Ectodermal cell (in vitro differentiated cells): ENCODE results near the gene CLEC4D. TPM values are rescaled to one million over a fixed set of nuclear protein-coding genes. Genes with fewer than 3 reads are reported as not detected.
"Not testable (repeated sequence)": the region's sequence is repeated elsewhere in the genome, so short reads cannot be mapped to it uniquely, and the experiment has no call there.

Experiments used
- H3K27ac ChIP-seq: 2 replicates; pipeline ENCODE4 v1.7.0; 2013; ENCODE audit warnings: mild to moderate bottlenecking, low read depth, low read length; ENCODE audit not compliant: insufficient read depth, poor library complexity, severe bottlenecking
- H3K27me3 ChIP-seq: 2 replicates; pipeline ENCODE4 v1.7.0; 2013; ENCODE audit warnings: mild to moderate bottlenecking, low read length; ENCODE audit not compliant: insufficient read depth, control insufficient read depth, poor library complexity, severe bottlenecking
- H3K36me3 ChIP-seq: one replicate; pipeline ENCODE4 v1.7.0; 2013; ENCODE audit warnings: low read length; ENCODE audit not compliant: control insufficient read depth, insufficient read depth
- H3K4me1 ChIP-seq: one replicate; pipeline ENCODE4 v1.7.0; 2013; ENCODE audit warnings: low read length; ENCODE audit not compliant: control insufficient read depth, insufficient read depth
- H3K4me3 ChIP-seq: 2 replicates; pipeline ENCODE4 v1.7.0; 2013; ENCODE audit warnings: low read depth, low read length, control low read depth; ENCODE audit not compliant: insufficient read depth
- H3K9me3 ChIP-seq: 2 replicates; pipeline ENCODE4 v1.7.0; 2013; ENCODE audit warnings: mild to moderate bottlenecking, low read length, moderate library complexity; ENCODE audit not compliant: control insufficient read depth
- WGBS, 2 experiments: methylation state at CpG; one replicate each; pipeline ENCODE4 v1.1.7; 2013; ENCODE audit warnings: missing lambda C conversion rate in 2 of 2; 5-methylcytosine and 5-hydroxymethylcytosine counted together
- polyA plus RNA-seq, 4 experiments: library from polyadenylated mRNA; stranded (reverse); fragments of 50-300 nt; gene quantifications; one replicate each; pipeline ENCODE4 v1.2.3, GENCODE V29; 2013

The CLEC4D gene
- polyA plus RNA-seq (2013, experiment 1 of 4) = 0.52 TPM
- polyA plus RNA-seq (2013, experiment 2 of 4) = 0.20 TPM
- polyA plus RNA-seq (2013, experiment 3 of 4) = 0.37 TPM
- polyA plus RNA-seq (2013, experiment 4 of 4) = 0.12 TPM

- no peak within 1 kb of the TSS for H3K4me3 ChIP-seq
- 92% methylated on average over 2 of the region's 4 CpGs for WGBS, 2 experiments
- no peaks in the 10 kb centered on the region for H3K9me3 ChIP-seq
- H3K4me1 ChIP-seq = no peaks in the 10 kb centered on the region
- no peaks in the 10 kb centered on the region for H3K36me3 ChIP-seq
- no peaks in the 10 kb centered on the region for H3K27me3 ChIP-seq
- H3K27ac ChIP-seq = no peak within 1 kb of the TSS
Observed at GRCh38 chr12:8513256-8513655, at the start of gene CLEC4D. Gene CLEC4D, plus strand, starts transcription at chr12:8513503. Its CDS starts 230 bp downstream, at chr12:8513733.

GRCh38 chr12:8465301-8465996 is 47.9 kb upstream of the CLEC4D start:
- H3K36me3 ChIP-seq = no peaks in the 10 kb centered on the region
- H3K27ac ChIP-seq = no peak overlapping the region
- H3K27me3 ChIP-seq = no peaks in the 10 kb centered on the region
- 0% methylated on average over 1 of the region's 2 CpGs for WGBS, 2 experiments
- H3K4me1 ChIP-seq = no peaks in the 10 kb centered on the region
- no peak overlapping the region for H3K4me3 ChIP-seq
- H3K9me3 ChIP-seq = no peaks in the 10 kb centered on the region

- Histone ChIP-seq H3K27me3 (no peaks in the 10 kb centered on the region), H3K36me3 (no peaks in the 10 kb centered on the region), H3K9me3 (no peaks in the 10 kb centered on the region), H3K4me3 (no peak overlapping the region), H3K27ac (no peak overlapping the region), H3K4me1 (no peaks in the 10 kb centered on the region)
Observed at GRCh38 chr12:8466241-8466640, 47.1 kb upstream of the CLEC4D start.

- 90 to 100% methylated on average over 1 of the region's 1 CpG for WGBS, 2 experiments
Observed at GRCh38 chr12:8471090-8471489, 42.2 kb upstream of the CLEC4D start.

GRCh38 chr12:8475508-8476203 is 37.6 kb upstream of the CLEC4D start:
- no peak overlapping the region for H3K4me3 ChIP-seq

More at GRCh38 chr12:8471090-8471489, 42.2 kb upstream of the CLEC4D start:
- Histone ChIP-seq H3K9me3 (no peaks in the 10 kb centered on the region), H3K4me1 (peaks cover 5% of the 10 kb centered on the region), H3K36me3 (no peaks in the 10 kb centered on the region), H3K4me3 (no peak overlapping the region), H3K27ac (no peak overlapping the region), H3K27me3 (no peaks in the 10 kb centered on the region)

GRCh38 chr12:8482571-8483061 is 30.7 kb upstream of the CLEC4D start:
- H3K27me3 ChIP-seq = no peaks in the 10 kb centered on the region
- 85 to 93% methylated on average over 2 of the region's 2 CpGs for WGBS, 2 experiments
- H3K4me3 ChIP-seq = no peak overlapping the region
- H3K9me3 ChIP-seq = no peaks in the 10 kb centered on the region
- peaks cover 6% of the 10 kb centered on the region for H3K4me1 ChIP-seq
- H3K27ac ChIP-seq = no peak overlapping the region
- H3K36me3 ChIP-seq = no peaks in the 10 kb centered on the region

More at GRCh38 chr12:8475508-8476203, 37.6 kb upstream of the CLEC4D start:
- Histone ChIP-seq H3K4me1 (peaks cover 5% of the 10 kb centered on the region), H3K36me3 (no peaks in the 10 kb centered on the region), H3K27ac (no peak overlapping the region), H3K9me3 (no peaks in the 10 kb centered on the region), H3K27me3 (no peaks in the 10 kb centered on the region)

GRCh38 chr12:8483079-8483478 is 30.2 kb upstream of the CLEC4D start:
- no peaks in the 10 kb centered on the region for H3K36me3 ChIP-seq
- H3K27me3 ChIP-seq = no peaks in the 10 kb centered on the region
- no peak overlapping the region for H3K27ac ChIP-seq
- H3K4me1 ChIP-seq = peaks cover 6% of the 10 kb centered on the region
- no peak overlapping the region for H3K4me3 ChIP-seq
- no peaks in the 10 kb centered on the region for H3K9me3 ChIP-seq

GRCh38 chr12:8491646-8492530 is 21.4 kb upstream of the CLEC4D start:
- Histone ChIP-seq H3K27me3 (no peaks in the 10 kb centered on the region), H3K36me3 (no peaks in the 10 kb centered on the region), H3K4me3 (no peak overlapping the region), H3K27ac (no peak overlapping the region), H3K9me3 (no peaks in the 10 kb centered on the region), H3K4me1 (no peaks in the 10 kb centered on the region)
- 88 to 96% methylated on average over 3 to 5 of the region's 5 CpGs for WGBS, 2 experiments

- Histone ChIP-seq H3K36me3 (no peaks in the 10 kb centered on the region), H3K4me3 (no peak overlapping the region)
- 92% methylated on average over 1 of the region's 2 CpGs; no CpG with 5 or more reads in 1 of the 2 experiments for WGBS, 2 experiments
Observed at GRCh38 chr12:8493084-8493483, 20.2 kb upstream of the CLEC4D start.

GRCh38 chr12:8495671-8496070 is 17.6 kb upstream of the CLEC4D start:
- WGBS, 2 experiments = 89 to 92% methylated on average over 4 of the region's 4 CpGs
- H3K4me1 ChIP-seq, H3K4me3 ChIP-seq, H3K27ac ChIP-seq, H3K36me3 ChIP-seq, H3K9me3 ChIP-seq, H3K27me3 ChIP-seq: not testable (repeated sequence)

More at GRCh38 chr12:8493084-8493483, 20.2 kb upstream of the CLEC4D start:
- no peaks in the 10 kb centered on the region for H3K27me3 ChIP-seq
- no peaks in the 10 kb centered on the region for H3K9me3 ChIP-seq
- H3K4me1 ChIP-seq = no peaks in the 10 kb centered on the region
- H3K27ac ChIP-seq = no peak overlapping the region
